Mononuclear cell (primary cell): ENCODE measurements around the gene TRPC4AP. TPM values are rescaled to one million over a fixed set of nuclear protein-coding genes. Genes with fewer than 3 reads are reported as not detected.

Source experiments
- H3K27me3 ChIP-seq: 2 replicates; pipeline ENCODE4 v1.6.0; 2011; ENCODE audit warnings: low read length, control low read depth; ENCODE audit not compliant: insufficient read depth
- H3K4me1 ChIP-seq: 2 replicates; pipeline ENCODE4 v1.5.1; 2011; ENCODE audit warnings: mild to moderate bottlenecking, low read length, control low read depth; ENCODE audit not compliant: insufficient read depth
- H3K4me3 ChIP-seq: 2 replicates; pipeline ENCODE4 v1.5.1; 2011; ENCODE audit warnings: mild to moderate bottlenecking, low read length, moderate library complexity
- H3K9me3 ChIP-seq: 2 replicates; pipeline ENCODE4 v1.5.1; 2011; ENCODE audit warnings: low read depth, mild to moderate bottlenecking, control low read depth, low read length
- total RNA-seq: library from RNA; depleted of rRNA; stranded (reverse); fragments of >200 nt; gene quantifications from one replicate; pipeline ENCODE4 v1.2.3, GENCODE V29; 2012

Gene TRPC4AP, protein sequence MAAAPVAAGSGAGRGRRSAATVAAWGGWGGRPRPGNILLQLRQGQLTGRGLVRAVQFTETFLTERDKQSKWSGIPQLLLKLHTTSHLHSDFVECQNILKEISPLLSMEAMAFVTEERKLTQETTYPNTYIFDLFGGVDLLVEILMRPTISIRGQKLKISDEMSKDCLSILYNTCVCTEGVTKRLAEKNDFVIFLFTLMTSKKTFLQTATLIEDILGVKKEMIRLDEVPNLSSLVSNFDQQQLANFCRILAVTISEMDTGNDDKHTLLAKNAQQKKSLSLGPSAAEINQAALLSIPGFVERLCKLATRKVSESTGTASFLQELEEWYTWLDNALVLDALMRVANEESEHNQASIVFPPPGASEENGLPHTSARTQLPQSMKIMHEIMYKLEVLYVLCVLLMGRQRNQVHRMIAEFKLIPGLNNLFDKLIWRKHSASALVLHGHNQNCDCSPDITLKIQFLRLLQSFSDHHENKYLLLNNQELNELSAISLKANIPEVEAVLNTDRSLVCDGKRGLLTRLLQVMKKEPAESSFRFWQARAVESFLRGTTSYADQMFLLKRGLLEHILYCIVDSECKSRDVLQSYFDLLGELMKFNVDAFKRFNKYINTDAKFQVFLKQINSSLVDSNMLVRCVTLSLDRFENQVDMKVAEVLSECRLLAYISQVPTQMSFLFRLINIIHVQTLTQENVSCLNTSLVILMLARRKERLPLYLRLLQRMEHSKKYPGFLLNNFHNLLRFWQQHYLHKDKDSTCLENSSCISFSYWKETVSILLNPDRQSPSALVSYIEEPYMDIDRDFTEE
- 55.3 TPM for total RNA-seq

DNA sequence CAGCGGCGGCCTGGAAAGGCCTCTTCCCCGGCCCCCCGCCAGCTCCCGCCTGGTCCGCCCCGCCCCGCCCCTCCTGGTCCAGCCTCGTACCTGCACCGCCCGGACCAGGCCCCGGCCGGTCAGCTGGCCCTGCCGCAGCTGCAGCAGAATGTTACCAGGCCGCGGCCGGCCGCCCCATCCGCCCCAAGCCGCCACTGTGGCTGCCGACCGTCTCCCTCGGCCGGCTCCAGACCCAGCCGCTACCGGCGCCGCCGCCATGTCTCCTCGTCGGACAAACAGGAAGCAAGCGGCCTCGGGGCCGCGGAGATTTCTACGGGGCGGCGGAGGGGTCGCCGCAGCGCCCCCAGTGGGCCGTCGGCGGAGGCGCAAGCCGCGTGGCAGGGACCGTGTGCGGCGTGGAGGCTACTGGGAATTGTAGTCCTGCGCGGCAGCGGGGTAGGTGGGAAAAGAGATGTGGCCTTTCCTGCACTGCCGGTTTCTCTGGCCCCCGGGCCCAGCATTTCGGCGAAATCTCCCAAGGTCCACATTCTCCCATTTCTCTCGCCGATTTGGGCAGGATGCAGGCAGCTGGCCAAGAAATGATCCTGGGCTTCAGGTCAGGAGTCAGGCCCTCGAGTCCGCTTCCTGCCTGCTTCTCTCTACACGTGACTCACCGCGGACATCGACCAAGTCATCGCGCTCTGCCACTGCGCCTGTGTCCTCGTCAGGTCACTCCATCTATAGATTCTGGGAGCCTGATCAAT is at the start of gene TRPC4AP:
Gene TRPC4AP (minus strand): TSS at position 284 of the 743 bp plus-strand sequence. CDS start 26 bp downstream, at position 258.
- H3K4me1 ChIP-seq = peaks cover 51% of the 10 kb centered on the region
- no peaks in the 10 kb centered on the region for H3K27me3 ChIP-seq
- H3K4me3 ChIP-seq = peak within 1 kb of the TSS; percentile 89
- no peaks in the 10 kb centered on the region for H3K9me3 ChIP-seq

DNA sequence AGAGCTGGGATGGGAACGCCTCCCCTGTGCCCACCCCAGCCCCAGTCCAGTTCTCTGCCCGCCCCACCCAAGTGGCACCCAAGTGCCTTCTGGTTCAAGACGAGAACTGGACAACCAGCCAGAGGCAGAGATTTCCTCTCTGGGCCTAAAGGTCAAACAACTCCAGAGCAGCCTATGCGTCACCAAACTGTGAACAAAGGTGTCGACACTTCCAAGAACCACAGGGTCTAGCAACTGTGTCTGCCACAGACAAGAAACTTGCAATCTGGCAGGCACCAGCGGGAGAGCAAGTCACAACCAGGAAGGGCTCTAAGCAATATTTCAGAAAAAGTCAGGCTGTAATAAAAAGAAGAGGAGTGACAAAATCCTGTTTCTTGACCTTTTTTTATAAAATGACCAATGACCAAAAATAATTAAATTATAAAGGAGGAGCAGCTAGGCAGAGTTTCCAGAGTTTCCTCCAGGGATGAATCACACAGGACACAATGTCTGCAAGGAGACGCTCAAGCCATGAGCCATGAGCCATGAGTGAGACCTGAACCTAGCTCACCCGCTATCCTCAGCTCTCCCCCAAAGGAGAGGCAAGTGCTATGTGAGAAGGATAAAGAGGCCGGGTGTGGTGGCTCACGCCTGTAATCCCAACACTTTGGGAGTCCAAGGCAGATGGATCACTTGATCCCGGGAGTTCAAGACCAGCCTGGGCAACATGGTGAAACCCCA is 43.4 kb upstream of the TRPC4AP start:
- H3K27me3 ChIP-seq = no peaks in the 10 kb centered on the region
- H3K4me3 ChIP-seq = no peak overlapping the region
- H3K9me3 ChIP-seq = no peaks in the 10 kb centered on the region

DNA sequence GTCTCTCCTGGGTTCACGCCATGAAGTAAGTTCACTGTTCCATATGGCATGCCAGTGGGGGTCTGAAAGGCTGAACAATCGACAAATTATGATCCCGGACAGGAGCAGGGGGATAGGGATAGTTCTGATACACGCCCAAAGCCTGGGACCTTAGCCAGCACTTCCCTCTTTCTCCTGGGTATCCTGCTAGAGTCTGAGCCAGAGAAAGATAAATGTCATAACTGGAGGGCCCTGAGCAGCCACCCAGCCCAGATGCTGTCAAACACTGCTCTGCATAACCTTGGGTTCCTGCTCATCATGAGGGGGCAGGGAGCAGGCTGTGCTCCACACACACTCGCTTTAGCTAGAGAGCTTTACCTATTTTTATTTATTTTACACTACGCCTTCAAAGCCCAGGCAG is 42.3 kb upstream of the TRPC4AP start:
- no peaks in the 10 kb centered on the region for H3K4me1 ChIP-seq
- no peak overlapping the region for H3K4me3 ChIP-seq
- no peaks in the 10 kb centered on the region for H3K9me3 ChIP-seq
- no peaks in the 10 kb centered on the region for H3K27me3 ChIP-seq

More for the DNA sequence above, 43.4 kb upstream of the TRPC4AP start:
- no peaks in the 10 kb centered on the region for H3K4me1 ChIP-seq

DNA sequence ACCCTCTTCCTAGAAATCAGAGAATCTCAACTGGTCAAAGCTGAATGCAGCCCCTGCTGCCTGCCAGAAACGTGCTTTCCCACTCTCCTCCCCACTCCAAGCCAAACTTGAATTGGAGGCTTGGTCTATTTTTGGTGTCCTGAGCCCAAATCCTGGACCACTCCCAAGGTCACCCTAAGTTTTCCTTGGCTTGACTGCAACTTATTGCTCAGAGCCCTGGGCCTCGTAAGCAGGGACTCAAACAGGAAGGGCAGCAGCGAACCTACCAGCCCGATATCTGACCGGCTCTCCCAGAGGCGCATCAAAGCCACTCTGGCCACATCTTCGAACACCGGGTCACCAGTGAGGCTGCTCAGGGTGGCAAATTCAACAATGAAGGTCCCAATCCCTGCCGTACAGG is 41.9 kb upstream of the TRPC4AP start:
- Histone ChIP-seq H3K4me1 (no peaks in the 10 kb centered on the region), H3K9me3 (no peaks in the 10 kb centered on the region), H3K27me3 (no peaks in the 10 kb centered on the region), H3K4me3 (no peak overlapping the region)

DNA sequence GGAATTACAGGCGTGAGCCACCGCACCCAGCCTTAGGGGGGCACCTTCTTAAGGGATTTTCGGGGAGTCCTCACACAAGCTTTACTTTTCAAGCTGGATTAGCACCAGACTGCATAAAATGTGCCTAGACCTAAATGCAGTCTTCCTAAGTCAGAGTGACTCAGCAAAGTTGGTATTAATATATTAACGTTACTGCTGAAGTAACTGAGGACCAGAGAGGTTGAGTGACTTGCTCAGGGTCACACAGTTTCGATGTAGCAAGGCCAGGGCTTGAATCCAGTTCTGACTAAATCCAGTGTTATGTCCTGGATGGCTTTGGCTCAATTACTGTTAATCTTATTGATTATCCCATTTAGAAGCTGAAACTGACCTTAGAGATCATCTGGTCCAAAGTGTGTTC is 41.1 kb upstream of the TRPC4AP start:
- Histone ChIP-seq H3K27me3 (no peaks in the 10 kb centered on the region), H3K4me3 (no peak overlapping the region), H3K4me1 (no peaks in the 10 kb centered on the region), H3K9me3 (no peaks in the 10 kb centered on the region)

DNA sequence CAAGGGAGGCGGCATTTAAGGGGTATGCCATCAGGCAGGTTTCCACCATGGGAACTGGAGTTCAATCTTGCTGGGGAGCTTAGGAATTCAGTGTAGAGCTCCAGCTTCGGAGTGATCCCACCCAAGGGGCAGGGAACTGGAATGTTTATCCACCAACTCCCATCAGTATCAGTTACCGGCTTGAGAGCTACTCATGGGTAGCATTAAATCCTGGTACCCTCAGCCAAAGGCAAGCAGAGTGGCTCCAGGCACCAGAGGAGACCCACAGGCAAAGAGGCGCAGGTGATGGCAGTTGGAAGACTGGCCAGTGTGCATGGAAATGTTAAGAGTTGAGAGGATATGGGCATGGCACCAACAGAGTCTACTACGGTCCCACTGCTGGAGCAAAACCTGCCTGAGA is 40.4 kb upstream of the TRPC4AP start:
- H3K27me3 ChIP-seq = no peaks in the 10 kb centered on the region

DNA sequence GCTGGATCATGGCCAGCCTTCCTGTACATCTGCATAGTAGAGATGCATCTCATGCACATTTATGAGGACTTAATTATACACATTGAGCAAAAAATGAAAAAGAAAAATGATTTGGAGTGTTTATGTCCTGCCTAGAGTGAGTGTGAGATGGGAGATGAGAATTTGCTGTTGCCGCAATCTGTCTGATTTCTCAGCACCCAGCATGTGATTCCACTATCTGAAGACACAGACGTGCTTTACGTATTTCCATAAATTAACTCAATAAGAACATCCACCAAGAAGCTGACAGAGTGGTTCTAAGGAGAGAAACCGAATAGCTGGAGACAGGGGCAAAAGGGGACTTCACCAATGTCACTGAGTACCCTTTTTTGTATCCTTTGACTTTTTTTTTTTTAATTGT is 39.3 kb upstream of the TRPC4AP start:
- no peak overlapping the region for H3K4me3 ChIP-seq
- no peaks in the 10 kb centered on the region for H3K4me1 ChIP-seq
- no peaks in the 10 kb centered on the region for H3K9me3 ChIP-seq
- no peaks in the 10 kb centered on the region for H3K27me3 ChIP-seq

More for the DNA sequence above, 40.4 kb upstream of the TRPC4AP start:
- H3K4me3 ChIP-seq = no peak overlapping the region
- no peaks in the 10 kb centered on the region for H3K4me1 ChIP-seq
- no peaks in the 10 kb centered on the region for H3K9me3 ChIP-seq

DNA sequence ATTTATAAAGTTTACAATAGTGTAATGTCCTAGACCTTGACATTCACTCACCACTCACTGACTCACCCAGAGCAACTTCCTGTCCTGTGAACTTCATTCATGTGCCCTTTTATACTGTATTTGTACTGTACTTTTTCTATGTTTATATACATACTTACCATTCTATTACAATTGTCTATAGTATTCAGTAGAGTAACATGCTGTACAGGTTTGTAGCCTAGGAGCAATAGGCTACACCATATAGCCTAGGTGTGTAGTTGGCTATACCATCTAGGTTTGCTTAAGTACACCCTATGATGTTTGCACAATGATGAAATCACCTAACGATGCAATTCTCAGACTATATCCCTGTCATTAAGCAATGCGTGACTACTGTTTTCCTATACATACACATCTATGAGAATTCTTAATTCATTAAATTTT is 37.1 kb upstream of the TRPC4AP start:
- Histone ChIP-seq H3K27me3 (no peaks in the 10 kb centered on the region), H3K4me1 (no peaks in the 10 kb centered on the region), H3K4me3 (no peak overlapping the region), H3K9me3 (no peaks in the 10 kb centered on the region)

DNA sequence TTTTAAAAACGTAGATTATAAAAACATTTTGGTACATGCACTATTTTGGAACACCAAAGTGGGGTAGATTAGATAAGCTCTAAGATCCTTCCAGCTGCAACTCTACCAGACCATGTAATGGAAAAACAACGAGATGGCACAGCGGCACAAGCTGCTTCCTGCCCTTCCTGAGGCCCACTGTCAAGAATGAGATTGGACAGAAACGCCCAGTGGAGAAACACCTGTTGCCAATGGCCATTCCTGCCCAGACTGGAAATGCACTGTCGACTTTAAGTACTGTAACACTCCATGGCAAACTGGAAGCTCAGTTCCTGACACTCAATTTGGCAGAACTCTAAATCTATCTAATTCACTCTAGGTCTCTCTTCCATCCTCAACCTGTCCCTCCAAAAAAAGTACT is 33.1 kb upstream of the TRPC4AP start:
- no peaks in the 10 kb centered on the region for H3K4me1 ChIP-seq
- H3K27me3 ChIP-seq = no peaks in the 10 kb centered on the region
- H3K9me3 ChIP-seq = no peaks in the 10 kb centered on the region
- no peak overlapping the region for H3K4me3 ChIP-seq

DNA sequence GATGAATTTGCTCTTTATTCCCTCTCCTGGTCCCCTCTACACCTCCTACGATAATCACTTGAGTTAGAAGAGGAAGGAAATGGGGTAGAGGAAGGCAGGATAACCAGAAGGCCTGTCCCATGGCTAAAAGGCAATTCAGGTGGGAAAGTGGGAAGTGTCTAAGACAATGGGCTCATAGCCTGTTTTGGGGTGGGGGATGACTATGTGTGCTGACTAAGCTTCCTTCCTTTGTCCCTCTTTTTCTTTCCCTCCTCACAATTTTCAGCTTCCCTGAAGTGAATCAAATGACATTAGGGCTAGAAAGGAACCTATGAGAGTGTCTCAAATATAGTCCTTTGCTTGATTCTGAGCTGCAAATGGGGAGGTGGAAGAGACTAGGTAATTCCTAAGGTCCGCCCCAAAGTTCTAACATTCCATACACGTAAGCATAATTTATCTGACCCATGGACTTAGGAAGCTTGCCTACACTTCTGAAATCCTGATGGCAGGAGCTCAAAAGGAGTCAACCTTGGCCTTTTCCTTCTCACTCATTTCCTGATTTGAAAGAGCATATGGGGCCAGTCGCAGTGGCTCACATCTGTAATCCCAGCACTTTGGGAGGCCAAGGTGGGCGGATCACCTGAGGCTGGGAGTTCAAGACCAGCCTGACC is 30.3 kb upstream of the TRPC4AP start:
- no peaks in the 10 kb centered on the region for H3K9me3 ChIP-seq
- no peaks in the 10 kb centered on the region for H3K27me3 ChIP-seq
- no peaks in the 10 kb centered on the region for H3K4me1 ChIP-seq
- no peak overlapping the region for H3K4me3 ChIP-seq

DNA sequence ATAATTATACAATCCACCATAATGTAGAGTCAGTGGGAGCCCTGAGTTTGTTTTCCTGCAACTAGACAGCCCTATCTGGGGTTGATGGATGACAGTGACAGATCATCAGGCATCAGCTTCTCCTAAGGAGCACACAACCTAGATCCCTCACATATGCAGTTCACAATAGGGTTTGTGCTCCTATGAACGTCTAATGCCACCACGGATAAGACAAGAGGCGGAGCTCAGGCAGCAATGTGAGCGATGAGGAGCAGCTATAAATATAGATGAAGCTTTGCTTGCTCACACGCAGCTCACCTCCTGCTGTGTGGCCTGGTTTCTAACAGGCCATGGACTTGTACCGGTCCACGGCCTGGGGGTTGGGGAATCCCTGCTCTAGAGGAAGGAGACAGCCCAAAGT is 28.6 kb upstream of the TRPC4AP start:
- Histone ChIP-seq H3K9me3 (no peaks in the 10 kb centered on the region), H3K27me3 (no peaks in the 10 kb centered on the region), H3K4me3 (no peak overlapping the region), H3K4me1 (no peaks in the 10 kb centered on the region)

DNA sequence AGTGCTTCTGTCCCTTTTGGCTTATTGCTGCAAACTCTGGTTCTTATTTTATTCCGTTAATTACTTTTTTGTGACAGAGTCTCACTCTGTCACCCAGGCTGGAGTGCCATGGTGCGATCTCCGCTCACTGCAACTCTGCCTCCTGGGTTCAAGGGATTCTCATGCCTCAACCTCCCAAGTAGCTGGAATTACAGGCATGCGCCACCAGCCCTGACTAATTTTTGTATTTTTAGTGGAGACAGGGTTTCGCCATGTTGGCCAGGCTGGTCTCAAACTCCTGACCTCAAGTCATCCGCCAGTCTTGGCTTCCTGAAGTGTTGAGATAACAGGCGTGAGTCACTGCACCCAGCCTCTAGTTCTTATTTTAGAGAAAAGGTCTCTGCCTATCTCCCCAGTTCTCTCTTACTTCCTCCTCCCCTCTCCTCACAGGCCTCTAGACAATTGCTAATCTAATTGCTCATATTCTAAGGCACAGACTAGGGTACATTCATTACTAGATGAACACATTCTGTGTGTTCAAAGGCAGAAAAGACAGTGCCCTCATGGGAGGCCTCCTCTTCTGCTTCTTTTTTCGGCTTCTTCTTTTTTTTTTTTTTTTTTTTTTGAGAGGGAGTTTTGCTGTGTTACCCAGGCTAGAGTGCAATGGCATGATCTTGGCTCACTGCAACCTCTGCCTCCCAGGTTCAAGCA is 27.6 kb upstream of the TRPC4AP start:
- no peaks in the 10 kb centered on the region for H3K27me3 ChIP-seq
- no peaks in the 10 kb centered on the region for H3K9me3 ChIP-seq
- no peak overlapping the region for H3K4me3 ChIP-seq
- no peaks in the 10 kb centered on the region for H3K4me1 ChIP-seq

DNA sequence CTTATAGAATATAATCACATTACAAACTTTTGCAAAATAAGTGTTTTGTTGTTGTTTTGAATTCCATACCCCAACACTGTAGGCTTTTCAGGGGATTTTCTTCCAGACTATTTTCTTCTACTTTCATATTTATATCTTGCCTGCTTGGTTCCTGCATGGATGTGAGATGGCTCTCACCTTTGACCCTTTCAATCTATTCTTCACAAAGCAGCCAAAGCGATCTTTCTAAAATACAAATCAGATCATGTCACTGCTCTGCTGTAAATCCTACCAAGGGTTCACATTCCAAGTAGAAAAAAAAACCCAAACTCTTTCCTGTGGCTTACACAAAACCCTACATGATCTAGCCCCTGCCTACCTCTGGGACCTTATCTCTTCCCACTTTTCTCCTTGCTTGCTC is 25.0 kb upstream of the TRPC4AP start:
- H3K4me1 ChIP-seq = no peaks in the 10 kb centered on the region
- H3K27me3 ChIP-seq = no peaks in the 10 kb centered on the region
- H3K4me3 ChIP-seq = no peak overlapping the region
- H3K9me3 ChIP-seq = no peaks in the 10 kb centered on the region

DNA sequence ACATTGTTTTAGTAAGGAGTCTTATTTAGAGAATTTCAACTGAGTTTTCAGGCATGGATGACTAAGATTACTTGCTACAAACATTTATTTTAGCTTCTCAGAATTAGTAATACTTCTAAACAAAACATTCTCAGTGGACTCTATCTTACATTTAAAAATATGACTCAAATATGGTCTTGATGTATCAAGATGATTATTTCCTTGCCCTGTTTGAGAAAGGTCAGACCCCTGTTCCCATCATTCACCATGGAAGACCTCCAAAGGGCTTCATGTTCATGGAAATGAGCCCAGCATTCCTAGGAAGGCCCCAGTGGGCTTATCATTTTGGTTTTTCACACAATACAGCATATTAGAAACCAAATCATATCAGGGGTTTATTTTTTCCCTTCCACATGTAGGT is 24.6 kb upstream of the TRPC4AP start:
- no peaks in the 10 kb centered on the region for H3K4me1 ChIP-seq
- H3K9me3 ChIP-seq = no peaks in the 10 kb centered on the region
- H3K4me3 ChIP-seq = no peak overlapping the region
- no peaks in the 10 kb centered on the region for H3K27me3 ChIP-seq
